SU-DHL-6 (cell line): ENCODE results near the gene RANBP17.

Experiments used
- H2AFZ ChIP-seq: fragments of 200-600 bp; sonication (generic); 2 replicates; pipeline ENCODE4 v1.6.1; 2014; ENCODE audit warnings: low read depth, mild to moderate bottlenecking, moderate library complexity, mixed read lengths, antibody characterized with exemption, low read length; ENCODE audit not compliant: severe bottlenecking
- H3F3A ChIP-seq: fragments of 200-600 bp; shearing (Covaris generic); 2 replicates; pipeline ENCODE4 v1.6.0; 2016; ENCODE audit warnings: antibody characterized with exemption, mild to moderate bottlenecking; ENCODE audit not compliant: insufficient read depth
- H3K27ac ChIP-seq: fragments of 200-600 bp; sonication (generic); 2 replicates; pipeline ENCODE4 v1.5.1; 2016; ENCODE audit warnings: low read depth, mild to moderate bottlenecking, low read length, moderate library complexity, mixed read lengths
- H3K27me3 ChIP-seq: fragments of 200-600 bp; sonication (generic), shearing (Covaris generic); 2 replicates; pipeline ENCODE4 v1.6.0; 2014; ENCODE audit warnings: mild to moderate bottlenecking, low read length
- H3K36me3 ChIP-seq: fragments of 200-600 bp; sonication (generic); 2 replicates; pipeline ENCODE4 v1.6.1; 2014; ENCODE audit warnings: mild to moderate bottlenecking, low read length, mixed read lengths
- H3K4me2 ChIP-seq: fragments of 300-600, 200-600 bp; shearing (Covaris generic), sonication (generic); 2 replicates; pipeline ENCODE4 v1.6.0; 2014; ENCODE audit warnings: low read length, low read depth, mild to moderate bottlenecking; ENCODE audit not compliant: poor library complexity, severe bottlenecking
- H3K4me3 ChIP-seq: fragments of 200-600 bp; sonication (generic); 2 replicates; pipeline ENCODE4 v1.5.1; 2014; ENCODE audit warnings: antibody characterized with exemption, low read length, mild to moderate bottlenecking, mixed read lengths; ENCODE audit not compliant: insufficient read depth, poor library complexity, severe bottlenecking
- H3K79me2 ChIP-seq: fragments of 200-600 bp; sonication (generic); 2 replicates; pipeline ENCODE4 v1.6.1; 2014; ENCODE audit warnings: mild to moderate bottlenecking, low read length, moderate library complexity; ENCODE audit not compliant: insufficient read depth
- H3K9ac ChIP-seq: fragments of 200-600 bp; sonication (generic); 2 replicates; pipeline ENCODE4 v1.7.0; 2014; ENCODE audit warnings: mild to moderate bottlenecking, low read length
- H3K9me2 ChIP-seq: fragments of 200-600 bp; sonication (generic); replicated peaks from 2 replicates; pipeline ENCODE4 v1.6.1; 2014; ENCODE audit warnings: low read length; ENCODE audit not compliant: insufficient read depth
- H3K9me3 ChIP-seq: fragments of 200-600 bp; sonication (generic); 2 replicates; pipeline ENCODE4 v1.6.1; 2014; ENCODE audit warnings: low read length, mixed read lengths; ENCODE audit not compliant: insufficient read depth
- H4K20me1 ChIP-seq: fragments of 200-600 bp; sonication (generic); 2 replicates; pipeline ENCODE4 v1.6.1; 2014; ENCODE audit warnings: low read depth, mild to moderate bottlenecking, antibody characterized with exemption, low read length, moderate library complexity, mixed read lengths
- CTCF ChIP-seq: fragments of 200-600 bp; sonication (generic); IDR thresholded peaks from one replicate; pipeline ENCODE4 v1.5.1; 2017; ENCODE audit warnings: antibody characterized with exemption, mild to moderate bottlenecking, low read length, moderate library complexity; ENCODE audit not compliant: insufficient read depth, poor library complexity, severe bottlenecking
- EZH2phosphoT487 ChIP-seq: fragments of 200-600 bp; sonication (generic), shearing (Covaris generic); conservative IDR thresholded peaks from 2 replicates; pipeline ENCODE4 v1.6.1; 2018; ENCODE audit warnings: mild to moderate bottlenecking, antibody characterized with exemption, low read length, moderate library complexity, mixed read lengths

The RANBP17 gene

GRCh38 chr5:170844651-170845050 lies 17.2 kb upstream of the RANBP17 start:
- TF ChIP-seq EZH2phosphoT487, result no peak
- no peak for TF ChIP-seq CTCF
- H3K9me3 ChIP-seq, result no peaks in the 10 kb centered on the region

GRCh38 chr5:170846416-170846815 lies 15.4 kb upstream of the RANBP17 start:
- H3K79me2 ChIP-seq, result no peaks in the 10 kb centered on the region
- H4K20me1 ChIP-seq, result no peaks in the 10 kb centered on the region
- H3K9ac ChIP-seq, result no peak overlapping the region
- H3K4me3 ChIP-seq, result no peak overlapping the region
- no peaks in the 10 kb centered on the region for H3F3A ChIP-seq
- H3K27me3 ChIP-seq, result no peaks in the 10 kb centered on the region
- no peaks in the 10 kb centered on the region for H3K9me2 ChIP-seq
- H3K4me2 ChIP-seq, result no peak overlapping the region
- TF ChIP-seq EZH2phosphoT487, result no peak
- no peak for TF ChIP-seq CTCF
- H2AFZ ChIP-seq, result no peak overlapping the region
- no peak overlapping the region for H3K27ac ChIP-seq
- H3K9me3 ChIP-seq, result no peaks in the 10 kb centered on the region
- H3K36me3 ChIP-seq, result no peaks in the 10 kb centered on the region

More at GRCh38 chr5:170844651-170845050, 17.2 kb upstream of the RANBP17 start:
- no peaks in the 10 kb centered on the region for H3K79me2 ChIP-seq
- no peak overlapping the region for H3K4me3 ChIP-seq
- no peaks in the 10 kb centered on the region for H3K9me2 ChIP-seq
- no peak overlapping the region for H3K9ac ChIP-seq
- no peak overlapping the region for H2AFZ ChIP-seq
- no peak overlapping the region for H3K4me2 ChIP-seq
- H3K27ac ChIP-seq, result no peak overlapping the region
- no peaks in the 10 kb centered on the region for H3K36me3 ChIP-seq
- H4K20me1 ChIP-seq, result no peaks in the 10 kb centered on the region
- H3F3A ChIP-seq, result no peaks in the 10 kb centered on the region
- H3K27me3 ChIP-seq, result no peaks in the 10 kb centered on the region

GRCh38 chr5:170846846-170847245 lies 15.0 kb upstream of the RANBP17 start:
- TF ChIP-seq CTCF, result no peak
- no peak for TF ChIP-seq EZH2phosphoT487

More at GRCh38 chr5:170846846-170847245, 15.0 kb upstream of the RANBP17 start:
- Histone ChIP-seq H3K27me3 (no peaks in the 10 kb centered on the region), H3K4me3 (no peak overlapping the region), H3K79me2 (no peaks in the 10 kb centered on the region), H3K4me2 (no peak overlapping the region), H3K9ac (no peak overlapping the region), H3K9me3 (no peaks in the 10 kb centered on the region), H3F3A (no peaks in the 10 kb centered on the region), H4K20me1 (no peaks in the 10 kb centered on the region), H3K9me2 (no peaks in the 10 kb centered on the region), H3K27ac (no peak overlapping the region), H3K36me3 (no peaks in the 10 kb centered on the region), H2AFZ (no peak overlapping the region)
